Loucy (cell line): Measurements from ENCODE around the gene CLPSL1.

Experiments used
- CTCF ChIP-seq: fragments of 200-600 bp; sonication (generic); conservative IDR thresholded peaks from 2 replicates; pipeline ENCODE4 v1.5.1; 2014; ENCODE audit warnings: mild to moderate bottlenecking, antibody characterized with exemption, low read length
- EZH2phosphoT487 ChIP-seq: fragments of 200-600 bp; IDR thresholded peaks from 2 replicates; pipeline ENCODE4 v1.6.1; 2018; ENCODE audit warnings: antibody characterized with exemption, mild to moderate bottlenecking, moderate library complexity, borderline replicate concordance

- no peak for TF ChIP-seq CTCF
- TF ChIP-seq EZH2phosphoT487, result no peak
Observed at GRCh38 chr6:35811699-35811995, 30.8 kb downstream of the CLPSL1 start.
